HepG2 (cell line): ENCODE data around the gene RAB5B. TPM values are rescaled to one million over a fixed set of nuclear protein-coding genes. Genes with fewer than 3 reads are reported as not detected.

ENCODE experiments used
- ATAC-seq: fragments of 200-7000 bp; cut with Tn5 transposase; 3 replicates; pipeline ENCODE4 v1.9.1; 2020; ENCODE audit warnings: mild to moderate bottlenecking, moderate library complexity
- BruUV-seq: library from RNA; stranded (reverse); fragments of 400-500 nt; replicated peaks from 2 replicates; lab custom pipeline; 2021; lab: Mats Ljungman, UMichigan
- CTCF ChIA-PET: fragments of 300-600 bp; formaldehyde crosslinking; extraction: SDS; loops from one replicate; lab custom pipeline; 2021; ENCODE audit warnings: low total read pairs, inconsistent platforms, low intra/inter-chr PET ratio; lab: Yijun Ruan, JAX
- POLR2A ChIA-PET: fragments of 350-600 bp; sonication (Branson Sonifier 250); formaldehyde crosslinking; loops from one replicate; lab custom pipeline; 2020; ENCODE audit warnings: antibody characterized with exemption, inconsistent platforms; lab: Yijun Ruan, JAX
- DNase-seq: peaks from one replicate; pipeline ENCODE4 v3.0.0-alpha.2; 2015; ENCODE audit warnings: low spot score
- FAIRE-seq: peaks from 3 replicates; lab custom pipeline; 2011; peaks lifted over from hg19 to GRCh38; lab: Jason Lieb, UNC
- H2AFZ ChIP-seq: one replicate; pipeline ENCODE4 v1.6.1; 2011; ENCODE audit warnings: low read length, inconsistent platforms
- H3K27ac ChIP-seq: fragments of 300-600 bp; 3 replicates; pipeline ENCODE4 v1.8.0; 2011; ENCODE audit warnings: mixed run types, mild to moderate bottlenecking, mixed read lengths, low read length, inconsistent platforms; ENCODE audit not compliant: insufficient read depth; ENCODE audit errors: extremely low read length
- H3K27me3 ChIP-seq, 2 experiments: fragments of 200-600 bp in 1 of 2; 2 replicates in 1 of 2; 3 replicates in 1 of 2; pipeline versions ENCODE4 v1.6.0 to v1.8.0; 2011; ENCODE audit warnings: low read length in 2 of 2, mild to moderate bottlenecking in 2 of 2, moderate library complexity in 2 of 2, inconsistent platforms in 1 of 2; ENCODE audit not compliant: insufficient read depth in 2 of 2, control insufficient read depth in 1 of 2
- H3K36me3 ChIP-seq, 2 experiments: fragments of 200-600 bp in 1 of 2; replicated peaks in 1 of 2; 2 replicates in 1 of 2; 3 replicates in 1 of 2; pipeline versions ENCODE4 v1.5.1 to v1.8.0; 2011; ENCODE audit warnings: low read length in 2 of 2, inconsistent platforms in 1 of 2; ENCODE audit not compliant: insufficient read depth in 2 of 2, control insufficient read depth in 1 of 2
- H3K4me1 ChIP-seq: 2 replicates; pipeline ENCODE4 v1.5.1; 2012; ENCODE audit warnings: low read length, inconsistent platforms; ENCODE audit not compliant: insufficient read depth
- H3K4me2 ChIP-seq: 2 replicates; pipeline ENCODE4 v1.6.0; 2011; ENCODE audit warnings: low read depth, low read length, inconsistent platforms
- H3K4me3 ChIP-seq, 3 experiments: fragments of 200-600 bp in 1 of 3; sonication (generic), shearing (Covaris generic) in 1 of 3; replicated peaks in 1 of 3; 2 replicates each; pipeline ENCODE4 v1.5.1; 2011 to 2016; ENCODE audit warnings: low read length in 3 of 3, inconsistent platforms in 2 of 3, low read depth in 2 of 3, mild to moderate bottlenecking in 2 of 3, control low read depth in 1 of 3, mixed read lengths in 1 of 3; ENCODE audit not compliant: insufficient read depth in 1 of 3
- H3K79me2 ChIP-seq: one replicate; pipeline ENCODE4 v1.6.1; 2011; ENCODE audit warnings: low read length, inconsistent platforms; ENCODE audit not compliant: insufficient read depth
- H3K9ac ChIP-seq: 2 replicates; pipeline ENCODE4 v1.6.0; 2011; ENCODE audit warnings: mild to moderate bottlenecking, low read depth, low read length, inconsistent platforms; ENCODE audit not compliant: insufficient read depth
- H3K9me3 ChIP-seq: 2 replicates; pipeline ENCODE4 v1.5.1; 2012; ENCODE audit warnings: mild to moderate bottlenecking, low read length
- H4K20me1 ChIP-seq: 2 replicates; pipeline ENCODE4 v1.6.0; 2011; ENCODE audit warnings: inconsistent platforms, mild to moderate bottlenecking, low read length, moderate library complexity; ENCODE audit not compliant: insufficient read depth
- ADNP ChIP-seq: sonication (generic); formaldehyde crosslinking; IDR thresholded peaks from 2 replicates; pipeline ENCODE4 v1.4.0; 2020; ENCODE audit warnings: missing genetic modification reagents
- BRD4 ChIP-seq: sonication (generic); formaldehyde crosslinking; IDR thresholded peaks from 2 replicates; pipeline ENCODE4 v1.4.0; 2020; ENCODE audit warnings: missing genetic modification reagents
- RBM39 ChIP-seq: fragments of 200-400 bp; formaldehyde crosslinking; IDR thresholded peaks from one replicate; pipeline ENCODE4 v1.6.1; 2018; ENCODE audit warnings: antibody characterized with exemption, mild to moderate bottlenecking, low read depth, low read length; ENCODE audit not compliant: poor library complexity, severe bottlenecking
- TSC22D2 ChIP-seq: sonication (generic); formaldehyde crosslinking; IDR thresholded peaks from 2 replicates; pipeline ENCODE4 v1.5.1; 2020; ENCODE audit warnings: missing genetic modification reagents, mild to moderate bottlenecking, borderline replicate concordance
- ZKSCAN8 ChIP-seq: IDR thresholded peaks from 2 replicates; pipeline ENCODE4 v1.6.1; 2016; ENCODE audit warnings: borderline replicate concordance, missing genetic modification reagents, missing compliant biosample characterization
- ZNF615 ChIP-seq: sonication (generic); formaldehyde crosslinking; IDR thresholded peaks from 2 replicates; pipeline ENCODE4 v1.5.0; 2020; ENCODE audit warnings: mild to moderate bottlenecking, missing genetic modification reagents, borderline replicate concordance
- WGBS: methylation state at CpG from one replicate; pipeline ENCODE4 v1.1.6; 2017; ENCODE audit warnings: low lambda C conversion rate; 5-methylcytosine and 5-hydroxymethylcytosine counted together
- in situ Hi-C: cut with HindIII; loops from 2 replicates; pipeline ENCODE4 v1.10.0; 2017; ENCODE audit warnings: low pct_unique_long_range_greater_than_20kb; ENCODE audit not compliant: extremely low pct_ligation_motif_present
- intact Hi-C: fragments of 100-400 bp; cut with micrococcal nuclease; formaldehyde crosslinking; loops from one replicate; pipeline ENCODE4 v1.10.0; 2022; ENCODE audit not compliant: unreplicated experiment
- polyA plus RNA-seq, 8 experiments: library from polyadenylated mRNA; depleted of rRNA in 3 of 8; stranded (reverse) in 7 of 8; unstranded in 1 of 8; fragments of >200 nt; fragmentation: Illumina TruSeq in 4 of 8; extraction: Trizol in 4 of 8; gene quantifications; 2 replicates each; pipeline versions ENCODE4 v1.2.1 to v1.2.3, GENCODE V29; 2011 to 2016; ENCODE audit warnings: low read depth in 4 of 8, missing spikeins in 1 of 8, mixed read lengths in 1 of 8; ENCODE audit not compliant: insufficient read depth in 1 of 8
- total RNA-seq, 5 experiments: library from RNA; depleted of rRNA; stranded (reverse); fragments of >200 nt; fragmentation: Illumina TruSeq; extraction: Trizol; gene quantifications; 2 replicates each; pipeline ENCODE4 v1.2.3, GENCODE V29; 2016; ENCODE audit warnings: low read depth in 1 of 5
- TF ChIP-seq, protein P1 (sequence below): sonication (generic); formaldehyde crosslinking; IDR thresholded peaks from 2 replicates; pipeline ENCODE4 v1.9.0; 2021; ENCODE audit warnings: mild to moderate bottlenecking, missing genetic modification reagents
- TF ChIP-seq, protein P2 (sequence below): IDR thresholded peaks from 2 replicates; pipeline ENCODE4 v1.6.1; 2012; ENCODE audit warnings: inconsistent platforms
- TF ChIP-seq, protein P3 (sequence below): sonication (generic); formaldehyde crosslinking; IDR thresholded peaks from 2 replicates; pipeline ENCODE4 v1.4.0; 2020; ENCODE audit warnings: missing genetic modification reagents
- TF ChIP-seq, protein P4 (sequence below): sonication (generic); formaldehyde crosslinking; IDR thresholded peaks from 2 replicates; pipeline ENCODE4 v1.4.0; 2020; ENCODE audit warnings: mild to moderate bottlenecking, missing genetic modification reagents

Gene RAB5B
- total and polyA plus RNA-seq, 2 of the 13 experiments (the other 11 are each of a cell fraction or from before 2014, with no cell fraction given) = 26.0 to 68.3 TPM

DNA sequence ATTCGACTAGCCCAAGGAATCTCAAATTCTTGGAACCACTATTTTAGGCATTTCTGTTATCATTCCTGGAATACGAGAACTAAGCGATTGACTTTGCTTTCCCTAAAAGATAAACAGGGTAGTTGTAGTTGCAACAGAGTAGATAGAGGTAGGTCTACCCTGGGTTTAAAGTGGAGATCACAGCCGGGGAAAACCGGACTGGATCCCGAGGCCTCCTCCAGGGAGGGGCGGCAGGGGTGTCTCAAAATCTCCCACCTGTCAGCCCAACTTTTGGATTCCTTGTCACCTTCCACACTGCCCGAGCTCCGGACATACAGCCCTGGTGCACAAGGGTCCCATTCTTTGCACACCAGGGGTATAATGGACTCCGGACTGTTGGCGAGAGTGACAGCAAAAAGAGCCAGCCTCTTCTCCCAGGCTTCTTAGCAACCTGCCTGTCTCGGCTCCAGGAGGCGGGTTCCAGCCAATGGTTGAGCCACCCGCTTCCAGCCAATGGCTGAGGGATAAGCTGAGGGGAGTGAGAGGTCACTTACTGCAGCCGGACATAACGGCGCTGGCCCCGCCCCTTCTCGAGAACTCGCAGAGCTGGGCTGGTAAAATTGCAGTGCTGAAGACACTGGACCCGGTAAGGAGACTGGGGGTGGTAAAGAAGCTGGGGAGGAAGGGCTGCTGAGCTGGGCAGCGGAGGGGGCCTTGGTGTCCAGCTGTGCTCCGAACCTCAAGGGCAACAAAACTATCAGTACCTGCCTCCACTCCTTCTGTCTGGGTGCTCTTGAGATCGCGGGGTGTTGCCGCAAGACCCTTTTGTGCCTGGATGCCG is 23.0 kb downstream of the RAB5B start, which contains the start of gene SUOX:
Gene SUOX, plus strand, starts transcription at position 562 of the 820 bp plus-strand sequence. CDS start 4,946 bp downstream, outside the sequence.
- peaks cover 7 to 24% of the 10 kb centered on the region in 2 experiments; a peak in 4 of 5 replicates for H3K36me3 ChIP-seq
- BruUV-seq = TSS peak; percentile 82
- H2AFZ ChIP-seq = no peak within 1 kb of the TSS
- peak within 1 kb of the TSS; percentile 88 for H3K9ac ChIP-seq
- peak; percentile 98 for DNase-seq
- CTCF ChIA-PET = interaction anchor here (1.2 to 3.0 kb wide), 4 partner anchors 30 to 44 kb away, joined by 3 to 79 read pairs (median 5); partner anchors contain the start of genes CDK2 and RPS26
- FAIRE-seq = peak; percentile 99
- peak within 1 kb of the TSS; percentile 85 for H3K4me2 ChIP-seq
- peak; percentile 98 for ATAC-seq
- H3K27ac ChIP-seq = peak within 1 kb of the TSS; percentile 92
- H3K9me3 ChIP-seq = no peaks in the 10 kb centered on the region
- intact Hi-C loops = loop anchor here (1.0 to 2.0 kb wide), 4 partner anchors 14 to 84 kb away; partner anchors contain the start of genes ERBB3 and RPS26
- peaks cover 50% of the 10 kb centered on the region for H3K4me1 ChIP-seq
- POLR2A ChIA-PET = interaction anchor here (0.6 to 3.5 kb wide), 26 partner anchors 10 to 268 kb away, joined by 3 to 60 read pairs (median 7); partner anchors contain the start of genes DNAJC14, ESYT1, IKZF4 and ORMDL2
- H3K79me2 ChIP-seq = peaks cover 20% of the 10 kb centered on the region
- no peaks in the 10 kb centered on the region for H4K20me1 ChIP-seq
- in situ Hi-C loops = loop anchor here (5.0 kb wide), 1 partner anchor 35 kb away; no protein-coding TSS in a partner anchor
- H3K4me3 ChIP-seq = peak within 1 kb of the TSS; percentile 84 to 88 (median 84)
- under 1% methylated on average over 18 of the region's 27 CpGs for WGBS
- peaks cover 0 to 3% of the 10 kb centered on the region in 2 experiments; a peak in 1 of 5 replicates for H3K27me3 ChIP-seq
- TF ChIP-seq, protein P1, sequence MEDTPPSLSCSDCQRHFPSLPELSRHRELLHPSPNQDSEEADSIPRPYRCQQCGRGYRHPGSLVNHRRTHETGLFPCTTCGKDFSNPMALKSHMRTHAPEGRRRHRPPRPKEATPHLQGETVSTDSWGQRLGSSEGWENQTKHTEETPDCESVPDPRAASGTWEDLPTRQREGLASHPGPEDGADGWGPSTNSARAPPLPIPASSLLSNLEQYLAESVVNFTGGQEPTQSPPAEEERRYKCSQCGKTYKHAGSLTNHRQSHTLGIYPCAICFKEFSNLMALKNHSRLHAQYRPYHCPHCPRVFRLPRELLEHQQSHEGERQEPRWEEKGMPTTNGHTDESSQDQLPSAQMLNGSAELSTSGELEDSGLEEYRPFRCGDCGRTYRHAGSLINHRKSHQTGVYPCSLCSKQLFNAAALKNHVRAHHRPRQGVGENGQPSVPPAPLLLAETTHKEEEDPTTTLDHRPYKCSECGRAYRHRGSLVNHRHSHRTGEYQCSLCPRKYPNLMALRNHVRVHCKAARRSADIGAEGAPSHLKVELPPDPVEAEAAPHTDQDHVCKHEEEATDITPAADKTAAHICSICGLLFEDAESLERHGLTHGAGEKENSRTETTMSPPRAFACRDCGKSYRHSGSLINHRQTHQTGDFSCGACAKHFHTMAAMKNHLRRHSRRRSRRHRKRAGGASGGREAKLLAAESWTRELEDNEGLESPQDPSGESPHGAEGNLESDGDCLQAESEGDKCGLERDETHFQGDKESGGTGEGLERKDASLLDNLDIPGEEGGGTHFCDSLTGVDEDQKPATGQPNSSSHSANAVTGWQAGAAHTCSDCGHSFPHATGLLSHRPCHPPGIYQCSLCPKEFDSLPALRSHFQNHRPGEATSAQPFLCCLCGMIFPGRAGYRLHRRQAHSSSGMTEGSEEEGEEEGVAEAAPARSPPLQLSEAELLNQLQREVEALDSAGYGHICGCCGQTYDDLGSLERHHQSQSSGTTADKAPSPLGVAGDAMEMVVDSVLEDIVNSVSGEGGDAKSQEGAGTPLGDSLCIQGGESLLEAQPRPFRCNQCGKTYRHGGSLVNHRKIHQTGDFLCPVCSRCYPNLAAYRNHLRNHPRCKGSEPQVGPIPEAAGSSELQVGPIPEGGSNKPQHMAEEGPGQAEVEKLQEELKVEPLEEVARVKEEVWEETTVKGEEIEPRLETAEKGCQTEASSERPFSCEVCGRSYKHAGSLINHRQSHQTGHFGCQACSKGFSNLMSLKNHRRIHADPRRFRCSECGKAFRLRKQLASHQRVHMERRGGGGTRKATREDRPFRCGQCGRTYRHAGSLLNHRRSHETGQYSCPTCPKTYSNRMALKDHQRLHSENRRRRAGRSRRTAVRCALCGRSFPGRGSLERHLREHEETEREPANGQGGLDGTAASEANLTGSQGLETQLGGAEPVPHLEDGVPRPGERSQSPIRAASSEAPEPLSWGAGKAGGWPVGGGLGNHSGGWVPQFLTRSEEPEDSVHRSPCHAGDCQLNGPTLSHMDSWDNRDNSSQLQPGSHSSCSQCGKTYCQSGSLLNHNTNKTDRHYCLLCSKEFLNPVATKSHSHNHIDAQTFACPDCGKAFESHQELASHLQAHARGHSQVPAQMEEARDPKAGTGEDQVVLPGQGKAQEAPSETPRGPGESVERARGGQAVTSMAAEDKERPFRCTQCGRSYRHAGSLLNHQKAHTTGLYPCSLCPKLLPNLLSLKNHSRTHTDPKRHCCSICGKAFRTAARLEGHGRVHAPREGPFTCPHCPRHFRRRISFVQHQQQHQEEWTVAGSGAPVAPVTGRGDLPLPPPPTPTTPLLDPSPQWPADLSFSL = no peak
- TF ChIP-seq, protein P2, sequence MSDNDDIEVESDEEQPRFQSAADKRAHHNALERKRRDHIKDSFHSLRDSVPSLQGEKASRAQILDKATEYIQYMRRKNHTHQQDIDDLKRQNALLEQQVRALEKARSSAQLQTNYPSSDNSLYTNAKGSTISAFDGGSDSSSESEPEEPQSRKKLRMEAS = peak; percentile 31; the same call in 1 of the 2 replicates
- TF ChIP-seq RBM39 (peak; percentile 25), ZNF615 (CRISPR knock-in tag) (no peak), ADNP (CRISPR knock-in tag) (no peak), ZKSCAN8 (CRISPR knock-in tag) (no peak; the same call in 1 of the 2 replicates), TSC22D2 (CRISPR knock-in tag) (peak; percentile 26; the same call in 1 of the 2 replicates), BRD4 (CRISPR knock-in tag) (peak; percentile 75)
- TF ChIP-seq, protein P3, sequence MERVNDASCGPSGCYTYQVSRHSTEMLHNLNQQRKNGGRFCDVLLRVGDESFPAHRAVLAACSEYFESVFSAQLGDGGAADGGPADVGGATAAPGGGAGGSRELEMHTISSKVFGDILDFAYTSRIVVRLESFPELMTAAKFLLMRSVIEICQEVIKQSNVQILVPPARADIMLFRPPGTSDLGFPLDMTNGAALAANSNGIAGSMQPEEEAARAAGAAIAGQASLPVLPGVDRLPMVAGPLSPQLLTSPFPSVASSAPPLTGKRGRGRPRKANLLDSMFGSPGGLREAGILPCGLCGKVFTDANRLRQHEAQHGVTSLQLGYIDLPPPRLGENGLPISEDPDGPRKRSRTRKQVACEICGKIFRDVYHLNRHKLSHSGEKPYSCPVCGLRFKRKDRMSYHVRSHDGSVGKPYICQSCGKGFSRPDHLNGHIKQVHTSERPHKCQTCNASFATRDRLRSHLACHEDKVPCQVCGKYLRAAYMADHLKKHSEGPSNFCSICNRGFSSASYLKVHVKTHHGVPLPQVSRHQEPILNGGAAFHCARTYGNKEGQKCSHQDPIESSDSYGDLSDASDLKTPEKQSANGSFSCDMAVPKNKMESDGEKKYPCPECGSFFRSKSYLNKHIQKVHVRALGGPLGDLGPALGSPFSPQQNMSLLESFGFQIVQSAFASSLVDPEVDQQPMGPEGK (CRISPR knock-in tag) = peak; percentile 69
- TF ChIP-seq, protein P4, sequence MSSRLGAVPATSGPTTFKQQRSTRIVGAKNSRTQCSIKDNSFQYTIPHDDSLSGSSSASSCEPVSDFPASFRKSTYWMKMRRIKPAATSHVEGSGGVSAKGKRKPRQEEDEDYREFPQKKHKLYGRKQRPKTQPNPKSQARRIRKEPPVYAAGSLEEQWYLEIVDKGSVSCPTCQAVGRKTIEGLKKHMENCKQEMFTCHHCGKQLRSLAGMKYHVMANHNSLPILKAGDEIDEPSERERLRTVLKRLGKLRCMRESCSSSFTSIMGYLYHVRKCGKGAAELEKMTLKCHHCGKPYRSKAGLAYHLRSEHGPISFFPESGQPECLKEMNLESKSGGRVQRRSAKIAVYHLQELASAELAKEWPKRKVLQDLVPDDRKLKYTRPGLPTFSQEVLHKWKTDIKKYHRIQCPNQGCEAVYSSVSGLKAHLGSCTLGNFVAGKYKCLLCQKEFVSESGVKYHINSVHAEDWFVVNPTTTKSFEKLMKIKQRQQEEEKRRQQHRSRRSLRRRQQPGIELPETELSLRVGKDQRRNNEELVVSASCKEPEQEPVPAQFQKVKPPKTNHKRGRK = no peak
